Liver (tissue), 3 donors: ENCODE results near the gene ZNF146.

Source experiments
- CTCF ChIP-seq: fragments of 150-350 bp; IDR thresholded peaks from 2 replicates; pipeline ENCODE4 v1.5.1; 2017; ENCODE audit warnings: improper control_type of control experiment, low read depth, low read length; ENCODE audit not compliant: missing input control
- EGR1 ChIP-seq, 2 donors: IDR thresholded peaks; 2 replicates each; pipeline ENCODE4 v1.6.1; 2016 to 2018; ENCODE audit warnings: antibody characterized with exemption in 2 of 2, low read depth in 2 of 2
- FOXA1 ChIP-seq: IDR thresholded peaks from 2 replicates; pipeline ENCODE4 v1.6.1; 2016; ENCODE audit warnings: antibody characterized with exemption
- JUND ChIP-seq, 2 donors: IDR thresholded peaks; 2 replicates each; pipeline ENCODE4 v1.6.1; 2016; ENCODE audit warnings: antibody characterized with exemption in 2 of 2
- REST ChIP-seq: IDR thresholded peaks from 2 replicates; pipeline ENCODE4 v1.6.1; 2016; ENCODE audit warnings: antibody characterized with exemption, mild to moderate bottlenecking
- RXRA ChIP-seq, 2 donors: IDR thresholded peaks; 2 replicates each; pipeline ENCODE4 v1.6.1; 2017 to 2018; ENCODE audit warnings: antibody characterized with exemption in 2 of 2, mild to moderate bottlenecking in 1 of 2
- TAF1 ChIP-seq: conservative IDR thresholded peaks from 2 replicates; pipeline ENCODE4 v1.6.1; 2016; ENCODE audit warnings: antibody characterized with exemption, mild to moderate bottlenecking
- YY1 ChIP-seq: IDR thresholded peaks from 2 replicates; pipeline ENCODE4 v1.6.1; 2016; ENCODE audit warnings: antibody characterized with exemption, mild to moderate bottlenecking
- TF ChIP-seq, protein P1 (sequence below): IDR thresholded peaks from 2 replicates; pipeline ENCODE4 v1.6.1; 2016; ENCODE audit warnings: antibody characterized with exemption
- donor health status: healthy.
- donor health status: healthy.

- TF ChIP-seq CTCF = no peak
- TF ChIP-seq RXRA (IDR thresholded peaks at IDR 0.05) = no peak
- no peak for TF ChIP-seq REST
- TF ChIP-seq FOXA1 = no peak
- no peak for TF ChIP-seq JUND (IDR thresholded peaks at IDR 0.05)
- no peak for TF ChIP-seq EGR1 (IDR thresholded peaks at IDR 0.05; ENCODE audit: low read depth in 2 of 2)
- no peak for TF ChIP-seq YY1
- TF ChIP-seq, protein P1, sequence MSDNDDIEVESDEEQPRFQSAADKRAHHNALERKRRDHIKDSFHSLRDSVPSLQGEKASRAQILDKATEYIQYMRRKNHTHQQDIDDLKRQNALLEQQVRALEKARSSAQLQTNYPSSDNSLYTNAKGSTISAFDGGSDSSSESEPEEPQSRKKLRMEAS = no peak
- no peak for TF ChIP-seq TAF1
Measured at GRCh38 chr19:36198119-36198518, 16.8 kb upstream of the ZNF146 start.
